Stomach (tissue), 4 donors: ENCODE data around the gene MCM8.

Experiments
- CTCF ChIP-seq, 7 experiments: fragments of 450-650 bp in 4 of 7; fragments of 200-600 bp in 3 of 7; sonication (generic) in 3 of 7; IDR thresholded peaks; one replicate each; pipeline ENCODE4 v1.5.1; 2016 to 2019; ENCODE audit warnings: antibody characterized with exemption in 7 of 7, control low read depth in 2 of 7, mild to moderate bottlenecking in 1 of 7
- EP300 ChIP-seq: sonication (generic); formaldehyde crosslinking; IDR thresholded peaks from one replicate; pipeline ENCODE4 v1.6.1; 2017; ENCODE audit warnings: antibody characterized with exemption
- POLR2AphosphoS5 ChIP-seq, 3 donors: sonication (generic); formaldehyde crosslinking; IDR thresholded peaks; one replicate each; pipeline ENCODE4 v1.6.1; 2016; ENCODE audit warnings: antibody characterized with exemption in 3 of 3

- TF ChIP-seq CTCF (IDR thresholded peaks at IDR 0.05), result no peak
- TF ChIP-seq POLR2AphosphoS5 (IDR thresholded peaks at IDR 0.05), result no peak
- no peak for TF ChIP-seq EP300
Observed at GRCh38 chr20:5927749-5928462, 22.5 kb upstream of the MCM8 start.
